HEK293T (cell line): ENCODE data around the gene METTL6.

Experiments used
- BHLHE40 ChIP-seq: fragments of 450-650 bp; IDR thresholded peaks from 2 replicates; pipeline ENCODE4 v1.6.1; 2016; ENCODE audit warnings: mild to moderate bottlenecking, moderate library complexity, borderline replicate concordance
- FOXA1 ChIP-seq: fragments of 450-650 bp; IDR thresholded peaks from 2 replicates; pipeline ENCODE4 v1.6.1; 2016; ENCODE audit warnings: mild to moderate bottlenecking

DNA sequence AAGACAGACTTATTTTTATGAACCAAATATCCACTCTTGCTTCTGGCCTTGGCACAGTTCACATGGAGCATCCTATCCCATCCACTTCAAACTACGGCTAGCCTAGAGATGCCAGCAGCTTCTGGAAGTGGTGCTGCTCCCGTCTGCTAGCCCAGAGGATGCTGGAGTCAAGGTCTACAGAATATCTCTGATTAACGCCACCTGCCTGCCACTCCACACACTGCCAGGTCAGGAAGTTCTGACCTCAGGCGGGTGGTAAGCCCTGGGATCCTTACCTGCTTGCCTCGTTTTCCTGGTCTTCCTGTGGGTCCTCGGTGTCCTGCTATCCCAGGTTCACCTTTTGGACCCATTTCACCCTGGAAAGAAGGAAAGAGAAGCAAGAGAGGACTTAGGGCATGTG, 42.9 kb upstream of the METTL6 start:
- no peak for TF ChIP-seq FOXA1
- TF ChIP-seq BHLHE40 = no peak
